ENCODE measurements around the gene PLEKHM3.

PLEKHM3 gene

DNA sequence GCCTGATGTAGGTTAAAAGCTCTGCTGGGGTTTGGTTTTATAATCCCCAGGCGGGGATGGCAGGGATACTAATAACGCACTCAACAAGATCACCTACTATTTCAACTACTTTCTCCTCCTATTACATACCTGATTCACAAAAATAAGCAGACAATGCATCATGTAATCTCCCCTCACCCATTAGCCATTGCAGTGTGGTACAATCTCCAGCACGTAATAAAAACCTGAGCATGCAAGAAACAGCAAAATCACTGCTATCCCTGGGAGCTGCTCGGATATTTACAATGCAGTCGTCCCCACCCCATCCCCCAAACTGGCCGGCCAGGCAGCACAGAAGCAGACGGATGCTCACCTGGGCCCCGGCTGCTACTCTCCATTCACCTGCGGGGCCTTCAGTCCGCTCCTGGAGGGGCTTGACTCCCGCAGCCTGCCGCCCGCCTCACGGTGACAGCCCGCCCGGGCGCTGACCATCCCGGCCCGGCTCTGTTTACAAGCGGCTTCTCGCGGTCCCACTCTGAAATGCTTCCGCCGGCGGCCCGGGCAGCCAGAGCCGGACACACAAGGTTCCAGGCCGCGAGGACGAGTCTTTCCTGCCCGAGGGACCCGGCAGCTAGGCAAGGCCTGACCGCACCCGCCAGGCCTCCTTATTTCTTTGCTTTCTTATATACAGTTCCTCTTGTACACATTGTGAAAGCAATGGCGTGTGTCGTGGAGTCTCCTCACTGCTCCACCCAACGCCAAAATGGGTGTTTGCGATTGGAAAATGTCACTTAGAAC, at the start of gene PLEKHM3:
TSS of gene PLEKHM3 (minus strand) at position 491 of the 777 bp plus-strand sequence. CDS start 23,888 bp downstream, outside the sequence.
- Histone ChIP-seq H3K36me3 (ENCODE audit: insufficient read depth, low read length) (no peaks in the 10 kb centered on the region), H3K9ac (ENCODE audit: low read length) (peak within 1 kb of the TSS; percentile 89), H3K27me3 (ENCODE audit: control insufficient read depth in 1 of 2, insufficient read depth in 2 of 2, low read length in 2 of 2) (no peaks in the 10 kb centered on the region), H3K9me3 (ENCODE audit: low read length) (no peaks in the 10 kb centered on the region), H3K4me1 (ENCODE audit: insufficient read depth, low read length) (peaks cover 4% of the 10 kb centered on the region), H3K4me3 (ENCODE audit: low read depth in 1 of 2, low read length in 2 of 2) (peak within 1 kb of the TSS; percentile 59 to 100), H3K27ac (ENCODE audit: low read depth, low read length) (peak within 1 kb of the TSS; percentile 77)

DNA sequence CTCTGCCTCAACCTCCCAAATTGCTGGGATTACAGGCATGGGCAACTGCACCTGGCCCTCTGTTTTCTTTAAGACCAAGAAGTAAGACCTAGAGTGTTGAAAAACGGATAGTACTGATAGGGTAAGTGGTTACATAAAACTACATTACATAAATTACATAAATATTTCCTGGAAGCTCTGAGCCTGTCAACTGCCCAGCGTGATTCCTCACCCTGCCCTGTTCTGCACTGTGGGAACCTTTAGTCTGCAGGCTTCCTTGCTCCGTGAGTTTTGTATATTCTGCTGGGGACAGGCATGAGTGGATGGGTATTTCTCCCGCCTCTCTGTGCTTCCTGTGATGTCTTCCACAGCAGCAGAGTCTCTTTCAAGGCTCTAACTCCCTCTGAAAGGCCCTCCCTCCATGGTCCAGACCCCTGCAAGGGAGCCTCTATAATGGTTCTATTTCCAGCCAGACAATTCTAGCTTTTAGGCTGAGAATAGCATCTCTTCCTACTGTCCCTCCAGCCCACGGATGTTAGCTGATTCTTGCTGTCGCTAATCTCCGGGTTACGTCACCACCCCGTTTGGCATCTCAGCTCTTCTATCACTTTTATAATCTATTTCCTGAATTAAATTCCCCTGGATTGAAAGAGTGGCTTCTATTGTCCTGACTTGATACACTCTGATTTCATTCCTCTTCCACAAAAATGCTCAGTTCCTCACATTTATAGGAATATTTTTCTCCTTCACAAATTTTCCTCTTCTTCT, 49.5 kb upstream of the PLEKHM3 start:
- Histone ChIP-seq H3K36me3 (ENCODE audit: insufficient read depth, low read length) (no peaks in the 10 kb centered on the region), H3K4me3 (ENCODE audit: low read depth in 1 of 2, low read length in 2 of 2) (no peak overlapping the region), H3K9ac (ENCODE audit: low read length) (no peak overlapping the region), H3K27ac (ENCODE audit: low read depth, low read length) (no peak overlapping the region), H3K27me3 (ENCODE audit: control insufficient read depth in 1 of 2, insufficient read depth in 2 of 2, low read length in 2 of 2) (no peaks in the 10 kb centered on the region), H3K9me3 (ENCODE audit: low read length) (no peaks in the 10 kb centered on the region), H3K4me1 (ENCODE audit: insufficient read depth, low read length) (no peaks in the 10 kb centered on the region)

DNA sequence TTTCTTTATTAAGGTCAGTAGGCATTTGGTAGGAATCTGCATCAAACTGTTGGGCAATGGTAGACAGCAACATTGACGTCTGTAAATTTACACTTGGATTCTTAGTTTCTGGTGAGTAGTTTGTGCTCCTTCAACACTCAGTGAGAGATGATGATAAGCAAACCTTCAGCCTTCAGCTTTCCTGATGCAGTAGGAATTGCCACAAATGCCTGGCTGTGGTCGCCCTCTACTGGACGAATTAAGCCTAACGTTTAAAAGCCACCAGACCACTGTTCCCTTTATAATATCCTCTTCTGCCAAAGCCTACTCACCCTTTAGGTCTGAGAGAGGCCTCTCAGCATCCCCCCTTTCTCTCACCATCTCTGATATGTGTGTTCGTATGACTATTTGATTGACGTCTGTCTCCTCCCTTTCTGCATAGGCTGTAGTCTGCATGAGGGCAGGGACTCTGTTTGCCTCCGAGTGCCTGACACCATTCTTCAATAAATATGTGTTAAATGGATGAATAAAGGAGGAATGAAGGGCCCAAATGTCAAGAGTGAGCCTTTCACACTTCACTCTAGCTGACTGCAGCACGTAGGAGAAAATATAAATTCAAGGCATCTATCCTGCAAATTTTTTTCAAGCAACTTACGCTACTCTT, 47.0 kb upstream of the PLEKHM3 start:
- Histone ChIP-seq H3K9me3 (ENCODE audit: low read length) (no peaks in the 10 kb centered on the region), H3K4me3 (ENCODE audit: low read depth in 1 of 2, low read length in 2 of 2) (no peak overlapping the region), H3K27me3 (ENCODE audit: control insufficient read depth in 1 of 2, insufficient read depth in 2 of 2, low read length in 2 of 2) (no peaks in the 10 kb centered on the region), H3K9ac (ENCODE audit: low read length) (no peak overlapping the region), H3K36me3 (ENCODE audit: insufficient read depth, low read length) (no peaks in the 10 kb centered on the region), H3K4me1 (ENCODE audit: insufficient read depth, low read length) (no peaks in the 10 kb centered on the region), H3K27ac (ENCODE audit: low read depth, low read length) (no peak overlapping the region)

GRCh38 chr2:208069186-208069585, 43.9 kb upstream of the PLEKHM3 start:
- H3K9me3 ChIP-seq (ENCODE audit: low read length), result no peaks in the 10 kb centered on the region
- no peak overlapping the region for H3K27ac ChIP-seq (ENCODE audit: low read depth, low read length)
- no peaks in the 10 kb centered on the region for H3K4me1 ChIP-seq (ENCODE audit: insufficient read depth, low read length)
- no peak overlapping the region for H3K9ac ChIP-seq (ENCODE audit: low read length)
- H3K4me3 ChIP-seq (ENCODE audit: low read depth in 1 of 2, low read length in 2 of 2), result no peak overlapping the region
- H3K27me3 ChIP-seq (ENCODE audit: control insufficient read depth in 1 of 2, insufficient read depth in 2 of 2, low read length in 2 of 2), result no peaks in the 10 kb centered on the region
- no peaks in the 10 kb centered on the region for H3K36me3 ChIP-seq (ENCODE audit: insufficient read depth, low read length)

- Histone ChIP-seq H3K9ac (ENCODE audit: low read length) (no peak overlapping the region), H3K36me3 (ENCODE audit: insufficient read depth, low read length) (no peaks in the 10 kb centered on the region), H3K27me3 (ENCODE audit: control insufficient read depth in 1 of 2, insufficient read depth in 2 of 2, low read length in 2 of 2) (no peaks in the 10 kb centered on the region), H3K27ac (ENCODE audit: low read depth, low read length) (no peak overlapping the region), H3K9me3 (ENCODE audit: low read length) (no peaks in the 10 kb centered on the region), H3K4me3 (ENCODE audit: low read depth in 1 of 2, low read length in 2 of 2) (no peak overlapping the region), H3K4me1 (ENCODE audit: insufficient read depth, low read length) (no peaks in the 10 kb centered on the region)
These were observed 40.7 kb upstream of the PLEKHM3 start for GRCh38 chr2:208066016-208066415.

DNA sequence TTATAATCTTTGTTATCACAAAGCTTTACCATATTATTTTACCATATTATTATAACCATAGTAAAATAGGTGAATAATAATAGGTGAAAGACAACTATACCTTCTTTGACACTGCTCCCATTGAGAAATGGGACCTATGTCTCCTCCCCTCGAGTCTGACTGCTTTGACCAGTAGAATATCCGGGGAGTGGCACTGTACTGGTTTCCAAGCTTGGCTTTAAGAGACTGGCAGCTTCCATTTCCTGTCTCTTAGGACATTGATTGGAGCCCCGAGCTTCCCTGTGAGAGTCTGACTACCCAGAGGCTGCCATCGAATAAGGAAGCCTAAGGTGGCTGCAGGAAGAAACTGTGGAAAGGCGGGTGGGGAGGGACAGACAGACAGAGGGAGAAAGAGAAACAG, 40.1 kb upstream of the PLEKHM3 start:
- Histone ChIP-seq H3K27me3 (ENCODE audit: control insufficient read depth in 1 of 2, insufficient read depth in 2 of 2, low read length in 2 of 2) (no peaks in the 10 kb centered on the region), H3K9me3 (ENCODE audit: low read length) (no peaks in the 10 kb centered on the region), H3K4me1 (ENCODE audit: insufficient read depth, low read length) (no peaks in the 10 kb centered on the region), H3K4me3 (ENCODE audit: low read depth in 1 of 2, low read length in 2 of 2) (no peak overlapping the region), H3K27ac (ENCODE audit: low read depth, low read length) (no peak overlapping the region), H3K9ac (ENCODE audit: low read length) (no peak overlapping the region), H3K36me3 (ENCODE audit: insufficient read depth, low read length) (no peaks in the 10 kb centered on the region)

- H3K9ac ChIP-seq (ENCODE audit: low read length), result no peak overlapping the region
- no peak overlapping the region for H3K27ac ChIP-seq (ENCODE audit: low read depth, low read length)
These were observed 39.1 kb upstream of the PLEKHM3 start for GRCh38 chr2:208064220-208064961.

DNA sequence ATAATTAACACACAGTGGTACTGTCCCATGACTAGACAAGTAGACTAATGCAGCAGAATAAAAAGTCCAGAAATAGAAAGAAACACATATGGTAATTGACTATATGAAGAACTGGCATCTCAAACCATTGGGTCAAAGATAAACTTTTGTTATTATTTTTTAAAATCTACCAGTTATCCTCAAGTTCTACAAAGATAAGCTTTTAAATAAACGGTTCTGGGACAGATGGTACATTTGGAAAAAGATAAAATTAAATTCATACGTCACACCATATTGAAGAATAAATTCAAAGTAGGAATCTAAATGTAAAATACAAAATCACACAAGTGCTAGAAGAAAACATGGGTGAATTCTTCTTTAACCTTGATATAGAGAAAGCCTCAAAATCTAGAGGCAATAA, 37.6 kb upstream of the PLEKHM3 start:
- H3K9me3 ChIP-seq (ENCODE audit: low read length), result no peaks in the 10 kb centered on the region
- no peaks in the 10 kb centered on the region for H3K4me1 ChIP-seq (ENCODE audit: insufficient read depth, low read length)
- H3K27ac ChIP-seq (ENCODE audit: low read depth, low read length), result no peak overlapping the region
- H3K4me3 ChIP-seq (ENCODE audit: low read depth in 1 of 2, low read length in 2 of 2), result no peak overlapping the region
- no peaks in the 10 kb centered on the region for H3K27me3 ChIP-seq (ENCODE audit: control insufficient read depth in 1 of 2, insufficient read depth in 2 of 2, low read length in 2 of 2)
- H3K9ac ChIP-seq (ENCODE audit: low read length), result no peak overlapping the region
- H3K36me3 ChIP-seq (ENCODE audit: insufficient read depth, low read length), result no peaks in the 10 kb centered on the region

More at GRCh38 chr2:208064220-208064961, 39.1 kb upstream of the PLEKHM3 start:
- Histone ChIP-seq H3K9me3 (ENCODE audit: low read length) (no peaks in the 10 kb centered on the region), H3K4me3 (ENCODE audit: low read depth in 1 of 2, low read length in 2 of 2) (no peak overlapping the region), H3K4me1 (ENCODE audit: insufficient read depth, low read length) (no peaks in the 10 kb centered on the region), H3K36me3 (ENCODE audit: insufficient read depth, low read length) (no peaks in the 10 kb centered on the region), H3K27me3 (ENCODE audit: control insufficient read depth in 1 of 2, insufficient read depth in 2 of 2, low read length in 2 of 2) (no peaks in the 10 kb centered on the region)

DNA sequence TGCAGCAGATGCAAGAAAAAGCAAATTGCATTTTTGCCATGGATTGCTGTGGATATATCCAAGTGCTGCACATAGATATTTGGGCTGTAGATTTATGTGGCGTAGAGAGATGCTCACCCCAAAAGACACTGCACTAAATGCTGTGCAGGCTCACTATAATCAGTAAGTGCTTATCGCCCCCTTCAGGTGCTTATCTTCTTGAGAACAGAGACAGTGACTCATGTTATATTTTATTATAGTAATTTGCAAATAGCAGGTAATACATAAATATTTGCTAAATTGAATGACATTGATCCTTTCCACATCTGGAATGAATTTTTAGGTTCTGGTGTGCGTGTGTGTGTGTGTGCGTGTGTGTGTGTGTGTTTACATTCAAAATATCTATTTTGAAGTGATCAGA, 36.8 kb upstream of the PLEKHM3 start:
- Histone ChIP-seq H3K9ac (ENCODE audit: low read length) (no peak overlapping the region), H3K27ac (ENCODE audit: low read depth, low read length) (no peak overlapping the region), H3K27me3 (ENCODE audit: control insufficient read depth in 1 of 2, insufficient read depth in 2 of 2, low read length in 2 of 2) (no peaks in the 10 kb centered on the region), H3K4me1 (ENCODE audit: insufficient read depth, low read length) (no peaks in the 10 kb centered on the region), H3K9me3 (ENCODE audit: low read length) (no peaks in the 10 kb centered on the region), H3K36me3 (ENCODE audit: insufficient read depth, low read length) (no peaks in the 10 kb centered on the region), H3K4me3 (ENCODE audit: low read depth in 1 of 2, low read length in 2 of 2) (no peak overlapping the region)

DNA sequence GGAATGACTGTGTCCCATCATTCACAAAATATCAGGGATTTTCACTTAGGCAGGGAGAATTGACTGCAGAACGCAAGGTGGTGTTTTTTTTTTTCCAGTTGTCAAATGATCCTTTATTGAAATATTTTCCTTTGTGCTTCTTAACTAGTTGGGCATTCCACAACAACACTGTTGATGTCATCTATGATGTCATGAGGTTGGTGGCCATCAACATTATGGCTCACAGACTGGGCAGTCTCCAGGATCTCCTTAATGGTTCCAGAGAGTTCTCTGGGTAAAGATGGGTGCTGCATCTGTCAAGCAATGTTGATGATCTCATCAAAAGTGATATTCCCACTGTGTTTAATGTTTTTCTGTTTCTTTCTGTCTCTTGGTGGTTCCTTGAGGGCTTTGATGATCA, 31.8 kb upstream of the PLEKHM3 start:
- Histone ChIP-seq H3K27me3 (ENCODE audit: control insufficient read depth in 1 of 2, insufficient read depth in 2 of 2, low read length in 2 of 2) (no peaks in the 10 kb centered on the region), H3K4me3 (ENCODE audit: low read depth in 1 of 2, low read length in 2 of 2) (no peak overlapping the region), H3K9me3 (ENCODE audit: low read length) (no peaks in the 10 kb centered on the region)

GRCh38 chr2:208049441-208049840, 24.1 kb upstream of the PLEKHM3 start:
- no peaks in the 10 kb centered on the region for H3K27me3 ChIP-seq (ENCODE audit: control insufficient read depth in 1 of 2, insufficient read depth in 2 of 2, low read length in 2 of 2)
- no peaks in the 10 kb centered on the region for H3K36me3 ChIP-seq (ENCODE audit: insufficient read depth, low read length)
- no peak overlapping the region for H3K9ac ChIP-seq (ENCODE audit: low read length)
- H3K27ac ChIP-seq (ENCODE audit: low read depth, low read length), result no peak overlapping the region
- no peaks in the 10 kb centered on the region for H3K4me1 ChIP-seq (ENCODE audit: insufficient read depth, low read length)
- no peaks in the 10 kb centered on the region for H3K9me3 ChIP-seq (ENCODE audit: low read length)
- no peak overlapping the region for H3K4me3 ChIP-seq (ENCODE audit: low read depth in 1 of 2, low read length in 2 of 2)

More for the DNA sequence above, 31.8 kb upstream of the PLEKHM3 start:
- Histone ChIP-seq H3K9ac (ENCODE audit: low read length) (no peak overlapping the region), H3K36me3 (ENCODE audit: insufficient read depth, low read length) (no peaks in the 10 kb centered on the region), H3K4me1 (ENCODE audit: insufficient read depth, low read length) (no peaks in the 10 kb centered on the region), H3K27ac (ENCODE audit: low read depth, low read length) (no peak overlapping the region)

Data from muscle layer of colon (tissue), 2 donors.